HCT116 (cell line): ENCODE data around the gene CUX1. TPM values are rescaled to one million over a fixed set of nuclear protein-coding genes. Genes with fewer than 3 reads are reported as not detected.

Experiments used
- ATAC-seq: fragments of 200-7000 bp; cut with Tn5 transposase; 2 replicates; pipeline ENCODE4 v1.9.1; 2020; ENCODE audit warnings: mild to moderate bottlenecking, moderate library complexity
- BruUV-seq: library from RNA; stranded (reverse); fragments of 400-500 nt; replicated peaks from 2 replicates; lab custom pipeline; 2021; lab: Mats Ljungman, UMichigan
- CTCF ChIA-PET: fragments of 300-600 bp; sonication (Branson Sonifier 250); formaldehyde crosslinking; loops from one replicate; lab custom pipeline; 2021; ENCODE audit warnings: antibody characterized with exemption; lab: Charles Lee
- POLR2A ChIA-PET: fragments of 300-600, 350-600 bp; sonication (Branson Sonifier 250); formaldehyde crosslinking; loops from one replicate; lab custom pipeline; 2021; ENCODE audit warnings: antibody characterized with exemption; lab: Charles Lee
- RAD21 ChIA-PET, 2 experiments: fragments of 300-600 bp; sonication (Branson Sonifier 250); formaldehyde crosslinking; loops; one replicate each; lab custom pipeline; 2023; ENCODE audit warnings: low total read pairs in 2 of 2; ENCODE audit not compliant: uncharacterized antibody in 2 of 2, unreplicated experiment in 2 of 2, low non-redundant PET in 1 of 2; lab: Charles Lee
- DNase-seq: peaks from one replicate; pipeline ENCODE4 v3.0.0-alpha.2; 2010; ENCODE audit warnings: low read depth, low spot score
- H2AFZ ChIP-seq: fragments of 200-600 bp; shearing (Covaris generic), sonication (generic); 2 replicates; pipeline ENCODE4 v1.6.1; 2017; ENCODE audit warnings: low read depth, mixed run types, mixed read lengths, antibody characterized with exemption, low read length; ENCODE audit not compliant: poor library complexity, severe bottlenecking
- H3K27ac ChIP-seq: 2 replicates; pipeline ENCODE4 v1.5.1; 2012; ENCODE audit warnings: low read depth, low read length
- H3K27me3 ChIP-seq: fragments of 200-600 bp; sonication (generic); 2 replicates; pipeline ENCODE4 v1.6.1; 2016; ENCODE audit warnings: mixed run types, low read length, mixed read lengths; ENCODE audit not compliant: insufficient read depth
- H3K36me3 ChIP-seq, 2 experiments: fragments of 200-500 bp in 1 of 2; fragments of 200-600 bp in 1 of 2; sonication (Bioruptor generic) in 1 of 2; sonication (generic) in 1 of 2; 2 replicates each; pipeline versions ENCODE4 v1.5.1 to v1.6.1; 2014 to 2016; ENCODE audit warnings: low read length in 2 of 2, inconsistent platforms in 1 of 2, mixed read lengths in 1 of 2, mixed run types in 1 of 2; ENCODE audit not compliant: insufficient read depth in 2 of 2, control insufficient read depth in 1 of 2
- H3K4me1 ChIP-seq, 2 experiments: fragments of 200-600 bp in 1 of 2; sonication (generic) in 1 of 2; 2 replicates each; pipeline versions ENCODE4 v1.5.1 to v1.6.1; 2012 to 2017; ENCODE audit warnings: low read length in 2 of 2, inconsistent platforms in 1 of 2, mild to moderate bottlenecking in 1 of 2, mixed read lengths in 1 of 2, mixed run types in 1 of 2, moderate library complexity in 1 of 2; ENCODE audit not compliant: insufficient read depth in 2 of 2, control insufficient read depth in 1 of 2
- H3K4me2 ChIP-seq: fragments of 200-600 bp; sonication (generic); 2 replicates; pipeline ENCODE4 v1.6.1; 2017; ENCODE audit warnings: mixed run types, low read length, mixed read lengths
- H3K4me3 ChIP-seq, 2 experiments: fragments of 200-600 bp in 1 of 2; sonication (generic) in 1 of 2; replicated peaks in 1 of 2; 2 replicates each; pipeline ENCODE4 v1.5.1; 2011 to 2016; ENCODE audit warnings: low read length in 2 of 2, control low read depth in 1 of 2, low read depth in 1 of 2, mild to moderate bottlenecking in 1 of 2, mixed read lengths in 1 of 2, mixed run types in 1 of 2
- H3K79me2 ChIP-seq: fragments of 200-600 bp; sonication (generic); 2 replicates; pipeline ENCODE4 v1.6.1; 2017; ENCODE audit warnings: mild to moderate bottlenecking, mixed run types, low read length, moderate library complexity, mixed read lengths; ENCODE audit not compliant: insufficient read depth
- H3K9ac ChIP-seq: fragments of 200-600 bp; sonication (generic); 2 replicates; pipeline ENCODE4 v1.6.1; 2016; ENCODE audit warnings: low read length, mixed read lengths
- H3K9me2 ChIP-seq: fragments of 200-600 bp; sonication (generic), shearing (Covaris generic); 2 replicates; pipeline ENCODE4 v1.6.1; 2017; ENCODE audit warnings: mixed run types, mild to moderate bottlenecking, moderate library complexity; ENCODE audit not compliant: insufficient read depth
- H3K9me3 ChIP-seq, 2 experiments: fragments of 200-500 bp in 1 of 2; fragments of 200-600 bp in 1 of 2; sonication (Bioruptor generic) in 1 of 2; sonication (generic) in 1 of 2; 2 replicates each; pipeline ENCODE4 v1.6.1; 2014 to 2017; ENCODE audit warnings: low read length in 2 of 2, mixed read lengths in 2 of 2, inconsistent platforms in 1 of 2, low read depth in 1 of 2, mild to moderate bottlenecking in 1 of 2, mixed run types in 1 of 2, moderate library complexity in 1 of 2; ENCODE audit not compliant: control insufficient read depth in 1 of 2, insufficient read depth in 1 of 2
- H4K20me1 ChIP-seq: fragments of 200-600 bp; sonication (generic), shearing (Covaris generic); 2 replicates; pipeline ENCODE4 v1.6.1; 2017; ENCODE audit warnings: mixed run types, mild to moderate bottlenecking, moderate library complexity; ENCODE audit not compliant: insufficient read depth
- CEBPB ChIP-seq: IDR thresholded peaks from 2 replicates; pipeline ENCODE4 v1.6.1; 2012; ENCODE audit warnings: low read depth
- EGR1 ChIP-seq: IDR thresholded peaks from 2 replicates; pipeline ENCODE4 v1.6.1; 2012; ENCODE audit warnings: low read depth
- ELF1 ChIP-seq: IDR thresholded peaks from 2 replicates; pipeline ENCODE4 v1.6.1; 2012; ENCODE audit warnings: low read depth, borderline replicate concordance
- EZH2 ChIP-seq: fragments of 200-600 bp; sonication (generic); IDR thresholded peaks from 2 replicates; pipeline ENCODE4 v1.6.1; 2017; ENCODE audit warnings: antibody characterized with exemption, mixed run types
- EZH2phosphoT487 ChIP-seq: fragments of 200-600 bp; IDR thresholded peaks from 2 replicates; pipeline ENCODE4 v1.6.1; 2018; ENCODE audit warnings: antibody characterized with exemption, borderline replicate concordance
- FOSL1 ChIP-seq: IDR thresholded peaks from 2 replicates; pipeline ENCODE4 v1.6.1; 2012; ENCODE audit warnings: low read depth
- JUND ChIP-seq: IDR thresholded peaks from 2 replicates; pipeline ENCODE4 v1.6.1; 2012
- POLR2A ChIP-seq: IDR thresholded peaks from 2 replicates; pipeline ENCODE4 v1.7.0; 2011; ENCODE audit warnings: borderline replicate concordance; ENCODE audit not compliant: insufficient read depth, insufficient read length; ENCODE audit errors: extremely low read depth
- RAD21 ChIP-seq: IDR thresholded peaks from 2 replicates; pipeline ENCODE4 v1.6.1; 2012; ENCODE audit warnings: low read depth, mild to moderate bottlenecking
- SRF ChIP-seq: IDR thresholded peaks from 2 replicates; pipeline ENCODE4 v1.6.1; 2012; ENCODE audit warnings: low read depth
- ZFX ChIP-seq: fragments of 450-650 bp; IDR thresholded peaks from 2 replicates; pipeline ENCODE4 v1.6.1; 2017
- ZNF274 ChIP-seq: fragments of 200-500 bp; sonication (Bioruptor generic); IDR thresholded peaks from 2 replicates; pipeline ENCODE4 v1.6.1; 2014; ENCODE audit warnings: mild to moderate bottlenecking, low read depth, low read length, inconsistent platforms
- intact Hi-C: fragments of 100-400 bp; cut with micrococcal nuclease; formaldehyde crosslinking; loops from 2 replicates; pipeline ENCODE4 v1.10.0; 2022
- total RNA-seq: library from RNA; stranded (reverse); gene quantifications from one replicate; pipeline ENCODE4 v1.2.1, GENCODE V29; 2021; ENCODE audit not compliant: unreplicated experiment
- TF ChIP-seq, protein P1 (sequence below), 3 experiments: fragments of 200-600 bp in 1 of 3; sonication (generic) in 1 of 3; IDR thresholded peaks in 2 of 3; conservative IDR thresholded peaks in 1 of 3; 2 replicates each; pipeline ENCODE4 v1.5.1; 2012 to 2017; ENCODE audit warnings: low read depth in 2 of 3, low read length in 2 of 3, antibody characterized with exemption in 1 of 3, borderline replicate concordance in 1 of 3, control low read depth in 1 of 3, mild to moderate bottlenecking in 1 of 3, mixed read lengths in 1 of 3, mixed run types in 1 of 3, moderate library complexity in 1 of 3; ENCODE audit not compliant: insufficient read depth in 1 of 3
- TF ChIP-seq, protein P2 (sequence below): IDR thresholded peaks from 2 replicates; pipeline ENCODE4 v1.6.1; 2012

Gene CUX1
- total RNA-seq, 1 experiment from 2014 or later: 68.9 TPM

DNA sequence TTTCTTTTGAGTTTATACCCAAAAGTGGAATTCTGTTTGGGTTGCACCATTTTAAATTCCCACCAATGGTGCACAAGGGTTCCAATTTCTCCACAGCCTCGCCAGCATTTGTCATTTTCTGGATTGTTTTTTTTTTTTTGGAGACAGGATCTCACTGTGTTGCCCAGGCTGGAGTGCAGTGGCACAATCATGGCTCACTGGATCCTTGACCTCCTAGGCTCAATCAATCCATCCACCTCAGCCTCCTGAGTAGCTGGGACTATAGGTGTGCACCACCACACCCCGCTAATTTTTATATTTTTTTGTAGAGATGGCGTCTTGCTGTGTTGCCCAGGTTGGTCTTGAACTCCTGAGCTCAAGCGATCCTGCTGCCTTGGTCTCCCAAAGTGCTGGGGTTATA lies 46.6 kb downstream of the CUX1 start:
- no peak for TF ChIP-seq ZFX
- TF ChIP-seq JUND: no peak
- TF ChIP-seq, protein P1, sequence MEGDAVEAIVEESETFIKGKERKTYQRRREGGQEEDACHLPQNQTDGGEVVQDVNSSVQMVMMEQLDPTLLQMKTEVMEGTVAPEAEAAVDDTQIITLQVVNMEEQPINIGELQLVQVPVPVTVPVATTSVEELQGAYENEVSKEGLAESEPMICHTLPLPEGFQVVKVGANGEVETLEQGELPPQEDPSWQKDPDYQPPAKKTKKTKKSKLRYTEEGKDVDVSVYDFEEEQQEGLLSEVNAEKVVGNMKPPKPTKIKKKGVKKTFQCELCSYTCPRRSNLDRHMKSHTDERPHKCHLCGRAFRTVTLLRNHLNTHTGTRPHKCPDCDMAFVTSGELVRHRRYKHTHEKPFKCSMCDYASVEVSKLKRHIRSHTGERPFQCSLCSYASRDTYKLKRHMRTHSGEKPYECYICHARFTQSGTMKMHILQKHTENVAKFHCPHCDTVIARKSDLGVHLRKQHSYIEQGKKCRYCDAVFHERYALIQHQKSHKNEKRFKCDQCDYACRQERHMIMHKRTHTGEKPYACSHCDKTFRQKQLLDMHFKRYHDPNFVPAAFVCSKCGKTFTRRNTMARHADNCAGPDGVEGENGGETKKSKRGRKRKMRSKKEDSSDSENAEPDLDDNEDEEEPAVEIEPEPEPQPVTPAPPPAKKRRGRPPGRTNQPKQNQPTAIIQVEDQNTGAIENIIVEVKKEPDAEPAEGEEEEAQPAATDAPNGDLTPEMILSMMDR (IDR thresholded peaks at IDR 0.05 in 2 of 3, conservative IDR thresholded peaks at IDR 0.05 in 1 of 3; ENCODE audit: borderline replicate concordance in 1 of 3, insufficient read depth in 1 of 3, low read depth in 2 of 3, low read length in 2 of 3): no peak
- TF ChIP-seq ELF1: no peak
- no peak for TF ChIP-seq EZH2phosphoT487
- no peak for TF ChIP-seq RAD21
- no peak for TF ChIP-seq EZH2
- TF ChIP-seq EGR1: no peak
- TF ChIP-seq, protein P2, sequence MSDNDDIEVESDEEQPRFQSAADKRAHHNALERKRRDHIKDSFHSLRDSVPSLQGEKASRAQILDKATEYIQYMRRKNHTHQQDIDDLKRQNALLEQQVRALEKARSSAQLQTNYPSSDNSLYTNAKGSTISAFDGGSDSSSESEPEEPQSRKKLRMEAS: no peak
- no peak for TF ChIP-seq POLR2A
- TF ChIP-seq ZNF274: no peak
- no peak for TF ChIP-seq CEBPB
- TF ChIP-seq FOSL1: no peak
- TF ChIP-seq SRF: no peak
- TF ChIP-seq, all 23 proteins: peak for 0
- Histone ChIP-seq H3K27ac (no peak overlapping the region), H2AFZ (no peak overlapping the region), H3K4me3 (no peak overlapping the region), H3K79me2 (peaks cover 91% of the 10 kb centered on the region), H3K4me1 (peaks cover 15 to 30% of the 10 kb centered on the region in 2 experiments), H3K36me3 (no peaks in the 10 kb centered on the region), H3K27me3 (no peaks in the 10 kb centered on the region), H4K20me1 (no peaks in the 10 kb centered on the region; the same call in 1 of the 2 replicates), H3K9me2 (no peaks in the 10 kb centered on the region), H3K9me3 (no peaks in the 10 kb centered on the region), H3K4me2 (no peak overlapping the region), H3K9ac (no peak overlapping the region)
- ATAC-seq (no peak), DNase-seq (no peak)
- POLR2A ChIA-PET: no interaction called here
- intact Hi-C loops: no loop called here
- CTCF ChIA-PET: no interaction called here
- RAD21 ChIA-PET: no interaction called here
- BruUV-seq: no TSS peak
